GM12878 (cell line): ENCODE results near the gene NECTIN1. TPM values are rescaled to one million over a fixed set of nuclear protein-coding genes. Genes with fewer than 3 reads are reported as not detected.

Experiments
- ATAC-seq: fragments of 200-7000 bp; cut with Tn5 transposase; 3 replicates; pipeline ENCODE4 v1.9.1; 2020; ENCODE audit warnings: mild to moderate bottlenecking, moderate library complexity
- BruUV-seq: library from RNA; stranded (reverse); fragments of 400-500 nt; replicated peaks from 2 replicates; lab custom pipeline; 2021; lab: Mats Ljungman, UMichigan
- CTCF ChIA-PET: fragments of 300-600 bp; sonication (Branson Sonifier 250); formaldehyde crosslinking; extraction: SDS; loops from one replicate; lab custom pipeline; 2021; ENCODE audit warnings: inconsistent platforms; lab: Yijun Ruan, JAX
- POLR2A ChIA-PET: fragments of 350-600 bp; formaldehyde crosslinking; extraction: SDS; loops from one replicate; lab custom pipeline; 2021; ENCODE audit warnings: inconsistent platforms; lab: Charles Lee
- RAD21 ChIA-PET: fragments of 300-600 bp; sonication (Branson Sonifier 250); formaldehyde crosslinking; loops from one replicate; lab custom pipeline; 2023; ENCODE audit warnings: antibody characterized with exemption; ENCODE audit not compliant: unreplicated experiment; lab: Charles Lee
- SMC1A ChIA-PET: fragments of 300-600 bp; sonication (Branson Sonifier 250); formaldehyde crosslinking; loops from one replicate; lab custom pipeline; 2023; ENCODE audit not compliant: unreplicated experiment, uncharacterized antibody; lab: Charles Lee
- DNase-seq: peaks from one replicate; pipeline ENCODE4 v3.0.0-alpha.2; 2011; ENCODE audit warnings: low read depth, low spot score
- FAIRE-seq: peaks from 3 replicates; lab custom pipeline; 2011; peaks lifted over from hg19 to GRCh38; lab: Jason Lieb, UNC
- H2AFZ ChIP-seq: 2 replicates; pipeline ENCODE4 v1.6.0; 2011; ENCODE audit warnings: low read depth, low read length, control low read depth; ENCODE audit not compliant: control insufficient read depth
- H3K27ac ChIP-seq: 2 replicates; pipeline ENCODE4 v1.5.1; 2011; ENCODE audit warnings: control low read depth; ENCODE audit not compliant: control insufficient read depth, insufficient read depth
- H3K27me3 ChIP-seq, 2 experiments: replicated peaks in 1 of 2; 2 replicates each; pipeline versions ENCODE4 v1.6.0 to v1.6.1; 2011; ENCODE audit warnings: low read length in 1 of 2; ENCODE audit not compliant: control insufficient read depth in 2 of 2, insufficient read depth in 2 of 2
- H3K36me3 ChIP-seq, 2 experiments: 2 replicates each; pipeline ENCODE4 v1.5.1; 2011; ENCODE audit warnings: low read length in 1 of 2; ENCODE audit not compliant: control insufficient read depth in 2 of 2, insufficient read depth in 2 of 2
- H3K4me1 ChIP-seq: 2 replicates; pipeline ENCODE4 v1.6.1; 2011; ENCODE audit warnings: mild to moderate bottlenecking, low read length, moderate library complexity, mixed read lengths; ENCODE audit not compliant: control insufficient read depth, insufficient read depth
- H3K4me2 ChIP-seq: 2 replicates; pipeline ENCODE4 v1.6.0; 2011; ENCODE audit warnings: control low read depth; ENCODE audit not compliant: control insufficient read depth, insufficient read depth
- H3K4me3 ChIP-seq: fragments of 200-600 bp; sonication (generic); 2 replicates; pipeline ENCODE4 v1.5.1; 2016
- H3K79me2 ChIP-seq: 2 replicates; pipeline ENCODE4 v1.6.0; 2011; ENCODE audit warnings: low read length; ENCODE audit not compliant: control insufficient read depth, insufficient read depth
- H3K9ac ChIP-seq: 2 replicates; pipeline ENCODE4 v1.8.0; 2011; ENCODE audit warnings: low read length, control low read depth, mixed read lengths; ENCODE audit not compliant: control insufficient read depth, insufficient read depth
- H3K9me3 ChIP-seq: replicated peaks from 3 replicates; pipeline ENCODE4 v1.5.1; 2011; ENCODE audit warnings: mild to moderate bottlenecking, low read length; ENCODE audit not compliant: control insufficient read depth, insufficient read depth
- H4K20me1 ChIP-seq: 2 replicates; pipeline ENCODE4 v1.6.0; 2011; ENCODE audit not compliant: control insufficient read depth, insufficient read depth
- CREB1 ChIP-seq: IDR thresholded peaks from 2 replicates; pipeline ENCODE4 v1.6.1; 2012; ENCODE audit warnings: low read depth, mild to moderate bottlenecking, inconsistent platforms
- E2F4 ChIP-seq: IDR thresholded peaks from 2 replicates; pipeline ENCODE4 v1.6.1; 2012; ENCODE audit warnings: low read depth, low read length, improper control_type of control experiment
- ELK1 ChIP-seq: IDR thresholded peaks from 2 replicates; pipeline ENCODE4 v1.6.1; 2012; ENCODE audit warnings: low read depth, low read length, improper control_type of control experiment
- FOXM1 ChIP-seq: IDR thresholded peaks from 2 replicates; pipeline ENCODE4 v1.6.1; 2012; ENCODE audit warnings: low read depth, mild to moderate bottlenecking, inconsistent platforms, low read length, moderate library complexity
- HDAC2 ChIP-seq: fragments of 200-600 bp; sonication (generic); IDR thresholded peaks from 2 replicates; pipeline ENCODE4 v1.6.1; 2017
- LARP7 ChIP-seq: fragments of 450-650 bp; IDR thresholded peaks from 2 replicates; pipeline ENCODE4 v1.6.1; 2017; ENCODE audit warnings: mild to moderate bottlenecking
- MYC ChIP-seq: IDR thresholded peaks from 2 replicates; pipeline ENCODE4 v1.6.1; 2011; ENCODE audit warnings: mild to moderate bottlenecking, low read length, moderate library complexity, inconsistent platforms; ENCODE audit not compliant: insufficient read depth, insufficient replicate concordance, insufficient read length, severe bottlenecking
- NFYB ChIP-seq: IDR thresholded peaks from 2 replicates; pipeline ENCODE4 v1.6.1; 2011; ENCODE audit warnings: low read depth, mild to moderate bottlenecking, low read length, improper control_type of control experiment, moderate library complexity; ENCODE audit not compliant: insufficient read depth
- NKRF ChIP-seq: fragments of 450-650 bp; conservative IDR thresholded peaks from 2 replicates; pipeline ENCODE4 v1.6.1; 2017; ENCODE audit warnings: mild to moderate bottlenecking, moderate library complexity
- NR2C1 ChIP-seq: fragments of 450-650 bp; IDR thresholded peaks from 2 replicates; pipeline ENCODE4 v1.6.1; 2017; ENCODE audit warnings: antibody characterized with exemption, mild to moderate bottlenecking, moderate library complexity
- WRNIP1 ChIP-seq: IDR thresholded peaks from 2 replicates; pipeline ENCODE4 v1.6.1; 2011; ENCODE audit warnings: low read depth, low read length, improper control_type of control experiment, borderline replicate concordance
- WGBS: methylation state at CpG from one replicate; pipeline ENCODE4 v1.1.6; 2016; ENCODE audit warnings: low lambda C conversion rate; ENCODE audit not compliant: insufficient replicate concordance, insufficient coverage; ENCODE audit errors: missing lambda C conversion rate; 5-methylcytosine and 5-hydroxymethylcytosine counted together
- in situ Hi-C: fragments of 300-500 bp; cut with MboI; formaldehyde crosslinking; loops from 9 replicates; pipeline ENCODE4 v1.14.3; 2018; ENCODE audit warnings: mixed read lengths
- intact Hi-C: fragments of 100-400 bp; cut with micrococcal nuclease; formaldehyde crosslinking; loops from one replicate; pipeline ENCODE4 v1.14.2; 2022; ENCODE audit not compliant: unreplicated experiment
- polyA plus RNA-seq, 11 experiments: library from polyadenylated mRNA; depleted of rRNA in 4 of 11; unstranded in 6 of 11; stranded (reverse) in 5 of 11; fragments of >200 nt; fragmentation: Nextera tagmentation in 4 of 11; fragmentation: Illumina TruSeq in 1 of 11; extraction: Ambion mirVana in 4 of 11; extraction: Trizol in 1 of 11; gene quantifications; 1 replicate in 1 of 11; 2 replicates in 10 of 11; pipeline versions ENCODE4 v1.2.1 to v1.2.3, GENCODE V29; 2011 to 2016; ENCODE audit warnings: inconsistent platforms in 2 of 11, missing spikeins in 2 of 11, low read depth in 1 of 11
- total RNA-seq, 4 experiments: library from RNA; depleted of rRNA in 3 of 4; stranded (reverse); fragments of >200 nt in 3 of 4; fragmentation: Illumina TruSeq in 1 of 4; extraction: Trizol in 1 of 4; gene quantifications; 2 replicates each; pipeline versions ENCODE4 v1.2.1 to v1.2.3, GENCODE V29; 2013 to 2021

Gene NECTIN1
- total and polyA plus RNA-seq, 10 of the 15 experiments (the other 5 are each of a cell fraction or from before 2014, with no cell fraction given): 0.97 to 9.2 (median 2.3) TPM

- H2AFZ ChIP-seq: no peak overlapping the region
- 30% methylated on average over 6 of the region's 6 CpGs for WGBS
- intact Hi-C loops: no loop called here
- H4K20me1 ChIP-seq: no peaks in the 10 kb centered on the region
- no peak overlapping the region for H3K9ac ChIP-seq
- ATAC-seq (no peak), DNase-seq (no peak), FAIRE-seq (no peak)
- peaks cover 22% of the 10 kb centered on the region for H3K4me1 ChIP-seq
- CTCF ChIA-PET: interaction anchor here (0.6 to 10.3 kb wide), 6 partner anchors 9 to 174 kb away, joined by 3 to 214 read pairs (median 4); no protein-coding TSS in a partner anchor
- H3K36me3 ChIP-seq: no peaks in the 10 kb centered on the region
- H3K4me2 ChIP-seq: no peak overlapping the region
- no peak overlapping the region for H3K27ac ChIP-seq
- H3K9me3 ChIP-seq: no peaks in the 10 kb centered on the region
- H3K4me3 ChIP-seq: 0 out of 2 replicates have a peak overlapping the region, but pooled peaks have one; percentile 86
- H3K79me2 ChIP-seq: peaks cover 15% of the 10 kb centered on the region
- TF ChIP-seq NFYB (no peak), HDAC2 (no peak), FOXM1 (no peak), ELK1 (no peak), E2F4 (no peak), CREB1 (no peak), MYC (no peak), NKRF (no peak), WRNIP1 (no peak), NR2C1 (no peak), LARP7 (no peak)
- peaks cover 0 to 7% of the 10 kb centered on the region in 2 experiments; a peak in 2 of 4 replicates for H3K27me3 ChIP-seq
- no TSS peak for BruUV-seq
- RAD21 ChIA-PET: interaction anchor here (1.0 to 2.4 kb wide), 3 partner anchors 13 to 57 kb away, joined by 3 to 9 read pairs (median 8); no protein-coding TSS in a partner anchor
- in situ Hi-C loops: no loop called here
- POLR2A ChIA-PET: interaction anchor here (1.4 to 2.0 kb wide), 2 partner anchors 21 to 57 kb away, joined by 4 to 11 read pairs; no protein-coding TSS in a partner anchor
- SMC1A ChIA-PET: interaction anchor here (0.7 to 3.3 kb wide), 7 partner anchors 19 to 378 kb away, joined by 3 to 21 read pairs (median 4); no protein-coding TSS in a partner anchor
Measured at GRCh38 chr11:119730789-119731386, 1.9 kb upstream of the NECTIN1 start.
